OCI-LY1 (cell line): ENCODE results near the gene GLT1D1.

Experiments
- H2AFZ ChIP-seq: fragments of 200-600 bp; sonication (generic), shearing (Covaris generic); 2 replicates; pipeline ENCODE4 v1.6.0; 2014; ENCODE audit warnings: antibody characterized with exemption, mild to moderate bottlenecking, low read length
- H3F3A ChIP-seq: fragments of 200-600 bp; sonication (generic), shearing (Covaris generic); 2 replicates; pipeline ENCODE4 v1.6.0; 2014; ENCODE audit warnings: mild to moderate bottlenecking, antibody characterized with exemption, low read length, moderate library complexity; ENCODE audit not compliant: insufficient read depth
- H3K27ac ChIP-seq: fragments of 200-600 bp; sonication (generic); 2 replicates; pipeline ENCODE4 v1.5.1; 2014; ENCODE audit warnings: low read length, mixed run types, mild to moderate bottlenecking, low read depth; ENCODE audit not compliant: poor library complexity, severe bottlenecking
- H3K27me3 ChIP-seq: fragments of 200-600 bp; sonication (generic); 2 replicates; pipeline ENCODE4 v1.6.0; 2014; ENCODE audit warnings: antibody characterized with exemption, mild to moderate bottlenecking, low read length, moderate library complexity; ENCODE audit not compliant: insufficient read depth
- H3K36me3 ChIP-seq: fragments of 200-600 bp; sonication (generic); 2 replicates; pipeline ENCODE4 v1.6.1; 2014; ENCODE audit warnings: mild to moderate bottlenecking, antibody characterized with exemption, low read length, moderate library complexity, mixed read lengths; ENCODE audit not compliant: insufficient read depth
- H3K4me1 ChIP-seq: fragments of 200-600 bp; sonication (generic); 2 replicates; pipeline ENCODE4 v1.5.1; 2014; ENCODE audit warnings: mild to moderate bottlenecking, low read length, moderate library complexity; ENCODE audit not compliant: insufficient read depth, severe bottlenecking
- H3K4me2 ChIP-seq: fragments of 200-600 bp; sonication (generic), shearing (Covaris generic); 2 replicates; pipeline ENCODE4 v1.6.1; 2014; ENCODE audit warnings: low read length
- H3K4me3 ChIP-seq: fragments of 200-600 bp; sonication (generic); 2 replicates; pipeline ENCODE4 v1.5.1; 2014; ENCODE audit warnings: low read length, low read depth, mild to moderate bottlenecking, mixed read lengths; ENCODE audit not compliant: poor library complexity, severe bottlenecking
- H3K79me2 ChIP-seq: fragments of 200-600 bp; shearing (Covaris generic); 2 replicates; pipeline ENCODE4 v1.6.1; 2016; ENCODE audit warnings: mixed run types, low read length, mixed read lengths; ENCODE audit not compliant: insufficient read depth
- H3K9ac ChIP-seq: fragments of 200-600 bp; sonication (generic), shearing (Covaris generic); 2 replicates; pipeline ENCODE4 v1.6.1; 2014; ENCODE audit warnings: mild to moderate bottlenecking, low read length, mixed read lengths
- H3K9me2 ChIP-seq: fragments of 200-600 bp; sonication (generic), shearing (Covaris generic); 2 replicates; pipeline ENCODE4 v1.6.1; 2014; ENCODE audit warnings: low read depth, mild to moderate bottlenecking, low read length, mixed read lengths
- H3K9me3 ChIP-seq: fragments of 200-600 bp; shearing (Covaris generic); 2 replicates; pipeline ENCODE4 v1.6.1; 2014; ENCODE audit warnings: low read length, mixed read lengths
- H4K20me1 ChIP-seq: fragments of 200-600 bp; sonication (generic), shearing (Covaris generic); 2 replicates; pipeline ENCODE4 v1.6.0; 2016; ENCODE audit warnings: mild to moderate bottlenecking, low read length; ENCODE audit not compliant: insufficient read depth
- CTCF ChIP-seq: fragments of 200-600 bp; sonication (generic), shearing (Covaris generic); IDR thresholded peaks from 2 replicates; pipeline ENCODE4 v1.5.1; 2017; ENCODE audit warnings: mild to moderate bottlenecking, antibody characterized with exemption, low read length, moderate library complexity, mixed read lengths
- EZH2 ChIP-seq: fragments of 200-600 bp; sonication (generic), shearing (Covaris generic); IDR thresholded peaks from 2 replicates; pipeline ENCODE4 v1.8.0; 2017; ENCODE audit warnings: borderline replicate concordance, mixed run types, mild to moderate bottlenecking, antibody characterized with exemption, low read length, moderate library complexity, mixed read lengths

The GLT1D1 gene

GRCh38 chr12:128872303-128872702, 19.0 kb downstream of the GLT1D1 start:
- no peaks in the 10 kb centered on the region for H3F3A ChIP-seq
- H3K9me2 ChIP-seq: no peaks in the 10 kb centered on the region
- H3K9me3 ChIP-seq: peaks cover 4% of the 10 kb centered on the region; the same call in 1 of the 2 replicates
- H3K4me1 ChIP-seq: no peaks in the 10 kb centered on the region
- H4K20me1 ChIP-seq: no peaks in the 10 kb centered on the region
- H2AFZ ChIP-seq: no peak overlapping the region
- H3K79me2 ChIP-seq: no peaks in the 10 kb centered on the region
- H3K4me2 ChIP-seq: no peak overlapping the region
- no peak overlapping the region for H3K9ac ChIP-seq
- no peaks in the 10 kb centered on the region for H3K36me3 ChIP-seq
- H3K27ac ChIP-seq: no peak overlapping the region
- no peak for TF ChIP-seq CTCF
- no peak for TF ChIP-seq EZH2
- no peak overlapping the region for H3K4me3 ChIP-seq
- H3K27me3 ChIP-seq: no peaks in the 10 kb centered on the region

GRCh38 chr12:128876559-128876958, 23.3 kb downstream of the GLT1D1 start:
- peaks cover 4% of the 10 kb centered on the region; the same call in 1 of the 2 replicates for H3K9me3 ChIP-seq
- no peaks in the 10 kb centered on the region for H3K9me2 ChIP-seq
- no peak overlapping the region for H3K9ac ChIP-seq
- H2AFZ ChIP-seq: no peak overlapping the region
- TF ChIP-seq EZH2 (no peak), CTCF (no peak)
- H3F3A ChIP-seq: no peaks in the 10 kb centered on the region
- no peaks in the 10 kb centered on the region for H3K36me3 ChIP-seq
- H4K20me1 ChIP-seq: no peaks in the 10 kb centered on the region
- H3K4me2 ChIP-seq: no peak overlapping the region
- H3K27me3 ChIP-seq: no peaks in the 10 kb centered on the region
- no peak overlapping the region for H3K27ac ChIP-seq
- no peaks in the 10 kb centered on the region for H3K79me2 ChIP-seq
- H3K4me1 ChIP-seq: no peaks in the 10 kb centered on the region
- no peak overlapping the region for H3K4me3 ChIP-seq

- H3K4me2 ChIP-seq: no peak overlapping the region
- H4K20me1 ChIP-seq: no peaks in the 10 kb centered on the region
- H3K79me2 ChIP-seq: no peaks in the 10 kb centered on the region
- no peaks in the 10 kb centered on the region for H3K27me3 ChIP-seq
- H2AFZ ChIP-seq: no peak overlapping the region
- H3K9ac ChIP-seq: no peak overlapping the region
- H3K9me3 ChIP-seq: peaks cover 4% of the 10 kb centered on the region; the same call in 1 of the 2 replicates
- no peak overlapping the region for H3K27ac ChIP-seq
- H3K36me3 ChIP-seq: no peaks in the 10 kb centered on the region
- no peak overlapping the region for H3K4me3 ChIP-seq
- no peaks in the 10 kb centered on the region for H3K4me1 ChIP-seq
- no peaks in the 10 kb centered on the region for H3F3A ChIP-seq
- H3K9me2 ChIP-seq: no peaks in the 10 kb centered on the region
- TF ChIP-seq CTCF (no peak), EZH2 (no peak)
Measured at GRCh38 chr12:128879898-128880764, 26.9 kb downstream of the GLT1D1 start.
